ENCODE measurements around the gene ELMO1.

GRCh38 chr7:36810489-36810888 lies 638.2 kb downstream of the ELMO1 start:
- TF ChIP-seq CTCF (IDR thresholded peaks at IDR 0.05 in 8 of 11, conservative IDR thresholded peaks at IDR 0.05 in 3 of 11) (no peak), POLR2A (IDR thresholded peaks at IDR 0.05) (no peak)

Data from spleen (tissue), 7 donors.